Nephron (organoid): ENCODE measurements around the gene BTBD1.

Experiments used
- H3K27ac Mint-ChIP-seq, 3 experiments: 2 replicates each; pipeline ENCODE4 v1.8.0; 2020; ENCODE audit warnings: mixed read lengths in 3 of 3, mild to moderate bottlenecking in 2 of 3, moderate library complexity in 1 of 3
- H3K27me3 Mint-ChIP-seq: 2 replicates; pipeline ENCODE4 v1.8.0; 2021; ENCODE audit warnings: low read depth, mild to moderate bottlenecking, moderate library complexity, mixed read lengths
- H3K36me3 Mint-ChIP-seq: 2 replicates; pipeline ENCODE4 v1.8.0; 2020; ENCODE audit warnings: low read depth, mixed read lengths
- H3K4me1 Mint-ChIP-seq: 2 replicates; pipeline ENCODE4 v1.8.0; 2020; ENCODE audit warnings: mixed read lengths
- H3K4me3 Mint-ChIP-seq, 3 experiments: 2 replicates each; pipeline ENCODE4 v1.8.0; 2020; ENCODE audit warnings: mild to moderate bottlenecking in 3 of 3, mixed read lengths in 3 of 3, moderate library complexity in 2 of 3
- H3K9me3 Mint-ChIP-seq: 2 replicates; pipeline ENCODE4 v1.8.0; 2020; ENCODE audit warnings: mixed read lengths
- TF ChIP-seq, protein P1 (sequence below), 3 experiments: fragments of 200-600 bp; sonication (generic); IDR thresholded peaks; one replicate each; pipeline ENCODE4 v1.5.0; 2021; ENCODE audit warnings: antibody characterized with exemption in 3 of 3; ENCODE audit not compliant: unreplicated experiment in 3 of 3

BTBD1 gene

DNA sequence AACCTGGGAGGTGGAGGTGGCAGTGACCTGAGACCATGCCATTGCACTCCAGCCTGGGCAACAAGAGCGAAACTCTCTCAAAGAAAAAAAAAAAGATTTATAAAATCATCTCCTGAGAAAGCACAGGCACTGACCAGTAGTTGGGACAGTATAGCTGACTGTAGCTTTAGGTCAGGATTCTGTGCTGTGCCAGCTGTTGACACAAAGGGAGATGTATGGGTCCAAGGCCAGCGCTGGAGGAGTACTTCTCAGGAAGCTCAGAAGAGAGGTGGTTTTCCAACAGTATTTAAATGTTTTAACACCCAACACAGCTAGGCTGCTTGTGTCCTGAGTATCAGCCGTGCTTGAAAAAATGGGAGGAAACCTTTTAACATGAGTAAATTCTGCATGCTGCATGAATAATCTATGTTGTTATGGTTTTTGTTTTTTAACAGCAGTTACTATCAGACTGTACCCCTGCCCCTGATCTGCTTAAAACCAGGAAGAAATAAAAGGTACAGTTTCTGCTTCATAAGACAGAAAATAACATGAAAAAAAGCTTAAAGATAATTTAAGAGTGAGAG, 74.5 kb downstream of the BTBD1 start:
- Mint-ChIP-seq H3K27me3 (no peaks in the 10 kb centered on the region), H3K36me3 (peaks cover 30% of the 10 kb centered on the region), H3K4me1 (no peaks in the 10 kb centered on the region), H3K4me3 (no peak overlapping the region), H3K27ac (no peak overlapping the region), H3K9me3 (no peaks in the 10 kb centered on the region)
- TF ChIP-seq, protein P1, sequence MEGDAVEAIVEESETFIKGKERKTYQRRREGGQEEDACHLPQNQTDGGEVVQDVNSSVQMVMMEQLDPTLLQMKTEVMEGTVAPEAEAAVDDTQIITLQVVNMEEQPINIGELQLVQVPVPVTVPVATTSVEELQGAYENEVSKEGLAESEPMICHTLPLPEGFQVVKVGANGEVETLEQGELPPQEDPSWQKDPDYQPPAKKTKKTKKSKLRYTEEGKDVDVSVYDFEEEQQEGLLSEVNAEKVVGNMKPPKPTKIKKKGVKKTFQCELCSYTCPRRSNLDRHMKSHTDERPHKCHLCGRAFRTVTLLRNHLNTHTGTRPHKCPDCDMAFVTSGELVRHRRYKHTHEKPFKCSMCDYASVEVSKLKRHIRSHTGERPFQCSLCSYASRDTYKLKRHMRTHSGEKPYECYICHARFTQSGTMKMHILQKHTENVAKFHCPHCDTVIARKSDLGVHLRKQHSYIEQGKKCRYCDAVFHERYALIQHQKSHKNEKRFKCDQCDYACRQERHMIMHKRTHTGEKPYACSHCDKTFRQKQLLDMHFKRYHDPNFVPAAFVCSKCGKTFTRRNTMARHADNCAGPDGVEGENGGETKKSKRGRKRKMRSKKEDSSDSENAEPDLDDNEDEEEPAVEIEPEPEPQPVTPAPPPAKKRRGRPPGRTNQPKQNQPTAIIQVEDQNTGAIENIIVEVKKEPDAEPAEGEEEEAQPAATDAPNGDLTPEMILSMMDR (IDR thresholded peaks at IDR 0.05; ENCODE audit: unreplicated experiment in 3 of 3), result no peak

- peaks cover 39% of the 10 kb centered on the region for H3K36me3 Mint-ChIP-seq
- peak overlapping the region; percentile 71 to 99 (median 98) for H3K27ac Mint-ChIP-seq
- H3K4me1 Mint-ChIP-seq, result peaks cover 20% of the 10 kb centered on the region
- TF ChIP-seq, protein P1 (IDR thresholded peaks at IDR 0.05; ENCODE audit: unreplicated experiment in 3 of 3), result no peak
- H3K9me3 Mint-ChIP-seq, result no peaks in the 10 kb centered on the region
- H3K4me3 Mint-ChIP-seq, result peak overlapping the region; percentile 99
- H3K27me3 Mint-ChIP-seq, result no peaks in the 10 kb centered on the region
Observed at GRCh38 chr15:82986442-82986780, 80.6 kb downstream of the BTBD1 start.

- H3K36me3 Mint-ChIP-seq, result peaks cover 37% of the 10 kb centered on the region
- H3K27me3 Mint-ChIP-seq, result no peaks in the 10 kb centered on the region
- H3K4me1 Mint-ChIP-seq, result peaks cover 20% of the 10 kb centered on the region
- TF ChIP-seq, protein P1 (IDR thresholded peaks at IDR 0.05; ENCODE audit: unreplicated experiment in 3 of 3), result no peak
- no peaks in the 10 kb centered on the region for H3K9me3 Mint-ChIP-seq
- peak within 1 kb of the TSS; percentile 98 to 100 (median 99) for H3K27ac Mint-ChIP-seq
- H3K4me3 Mint-ChIP-seq, result peak within 1 kb of the TSS; percentile 99
Observed at GRCh38 chr15:82985688-82986441, 81.2 kb downstream of the BTBD1 start, which contains the start of gene RAMAC. Gene RAMAC, plus strand, starts transcription at chr15:82986210. Its CDS starts 2,809 bp downstream, at chr15:82989019.

- Mint-ChIP-seq H3K9me3 (no peaks in the 10 kb centered on the region), H3K4me1 (peaks cover 13% of the 10 kb centered on the region), H3K27me3 (no peaks in the 10 kb centered on the region), H3K27ac (no peak overlapping the region), H3K36me3 (peaks cover 12% of the 10 kb centered on the region), H3K4me3 (no peak overlapping the region)
- TF ChIP-seq, protein P1 (IDR thresholded peaks at IDR 0.05; ENCODE audit: unreplicated experiment in 3 of 3), result no peak
Observed at GRCh38 chr15:82980981-82981380, 86.1 kb downstream of the BTBD1 start.

DNA sequence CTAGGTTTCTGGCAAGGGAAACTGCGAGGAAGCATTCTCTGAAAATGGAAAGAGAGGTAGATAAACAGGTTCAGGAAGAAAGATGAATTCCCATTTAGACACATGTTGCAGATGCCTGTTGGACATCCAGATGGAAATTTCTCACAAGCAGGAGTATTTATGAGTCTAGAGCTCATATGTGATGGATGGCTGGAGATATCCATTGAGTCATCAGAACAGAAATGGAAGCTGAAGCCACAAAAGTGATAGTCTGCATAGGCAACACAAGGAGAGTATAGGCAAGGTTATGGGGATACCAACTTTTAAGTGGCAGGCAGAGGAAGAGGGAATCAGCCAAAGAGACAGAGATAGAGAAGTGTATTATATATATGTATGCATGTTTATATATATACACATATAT, 87.3 kb downstream of the BTBD1 start:
- Mint-ChIP-seq H3K9me3 (no peaks in the 10 kb centered on the region), H3K4me3 (no peak overlapping the region), H3K4me1 (peaks cover under 1% of the 10 kb centered on the region), H3K27me3 (no peaks in the 10 kb centered on the region), H3K27ac (no peak overlapping the region), H3K36me3 (peaks cover 9% of the 10 kb centered on the region)
- TF ChIP-seq, protein P1 (IDR thresholded peaks at IDR 0.05; ENCODE audit: unreplicated experiment in 3 of 3), result no peak

DNA sequence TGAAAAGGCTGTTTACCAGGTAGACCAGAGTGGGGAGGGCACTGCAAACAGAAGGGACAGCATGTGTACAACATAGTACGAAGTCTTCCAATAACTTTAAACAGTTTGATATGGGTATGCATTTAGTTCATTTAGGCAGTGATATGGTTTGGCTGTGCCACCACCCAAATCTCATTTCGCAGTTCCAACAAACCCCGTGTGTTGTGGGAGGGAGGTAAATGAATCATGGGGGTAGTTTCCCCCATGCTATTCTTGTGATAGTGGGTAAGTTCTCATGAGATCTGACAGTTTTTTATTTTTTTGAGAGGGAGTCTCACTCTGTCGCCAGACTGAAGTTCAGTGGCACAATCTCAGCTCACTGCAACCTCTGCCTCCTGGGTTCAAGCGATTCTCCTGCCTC, 88.6 kb downstream of the BTBD1 start:
- Mint-ChIP-seq H3K27me3 (no peaks in the 10 kb centered on the region), H3K36me3 (peaks cover 9% of the 10 kb centered on the region), H3K4me1 (no peaks in the 10 kb centered on the region), H3K4me3 (no peak overlapping the region), H3K9me3 (no peaks in the 10 kb centered on the region), H3K27ac (no peak overlapping the region)
- TF ChIP-seq, protein P1 (IDR thresholded peaks at IDR 0.05; ENCODE audit: unreplicated experiment in 3 of 3), result no peak
